ENCODE results near the gene PHTF1.

DNA sequence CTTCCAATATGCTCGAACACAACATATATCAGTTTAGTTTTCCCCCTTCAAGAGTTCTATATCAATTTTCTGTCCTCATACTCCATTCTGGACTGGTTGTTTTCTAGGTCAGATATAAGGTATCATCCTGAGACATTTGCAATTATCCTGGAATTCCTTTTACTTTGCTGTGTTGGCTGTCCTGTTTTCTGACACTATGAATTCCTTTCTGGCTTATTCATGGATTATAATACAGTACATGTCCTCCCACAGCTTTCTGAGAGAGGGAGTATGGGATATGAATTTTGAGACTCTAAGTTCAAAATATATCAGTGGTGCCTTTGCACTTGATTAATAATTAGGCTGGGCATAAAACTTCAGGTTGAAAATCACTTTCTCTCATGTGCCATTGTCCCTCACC lies 11.9 kb downstream of the PHTF1 start:
- TF ChIP-seq POLR2A (IDR thresholded peaks at IDR 0.05), result no peak
- TF ChIP-seq, protein P1, sequence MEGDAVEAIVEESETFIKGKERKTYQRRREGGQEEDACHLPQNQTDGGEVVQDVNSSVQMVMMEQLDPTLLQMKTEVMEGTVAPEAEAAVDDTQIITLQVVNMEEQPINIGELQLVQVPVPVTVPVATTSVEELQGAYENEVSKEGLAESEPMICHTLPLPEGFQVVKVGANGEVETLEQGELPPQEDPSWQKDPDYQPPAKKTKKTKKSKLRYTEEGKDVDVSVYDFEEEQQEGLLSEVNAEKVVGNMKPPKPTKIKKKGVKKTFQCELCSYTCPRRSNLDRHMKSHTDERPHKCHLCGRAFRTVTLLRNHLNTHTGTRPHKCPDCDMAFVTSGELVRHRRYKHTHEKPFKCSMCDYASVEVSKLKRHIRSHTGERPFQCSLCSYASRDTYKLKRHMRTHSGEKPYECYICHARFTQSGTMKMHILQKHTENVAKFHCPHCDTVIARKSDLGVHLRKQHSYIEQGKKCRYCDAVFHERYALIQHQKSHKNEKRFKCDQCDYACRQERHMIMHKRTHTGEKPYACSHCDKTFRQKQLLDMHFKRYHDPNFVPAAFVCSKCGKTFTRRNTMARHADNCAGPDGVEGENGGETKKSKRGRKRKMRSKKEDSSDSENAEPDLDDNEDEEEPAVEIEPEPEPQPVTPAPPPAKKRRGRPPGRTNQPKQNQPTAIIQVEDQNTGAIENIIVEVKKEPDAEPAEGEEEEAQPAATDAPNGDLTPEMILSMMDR (IDR thresholded peaks at IDR 0.05), result no peak
